Fibroblast of gingiva (primary cell): ENCODE results near the gene EFHC2.

Experiments
- DNase-seq: peaks from one replicate; pipeline ENCODE4 v3.0.0-alpha.2; 2011; ENCODE audit warnings: low read depth

Gene EFHC2

DNA sequence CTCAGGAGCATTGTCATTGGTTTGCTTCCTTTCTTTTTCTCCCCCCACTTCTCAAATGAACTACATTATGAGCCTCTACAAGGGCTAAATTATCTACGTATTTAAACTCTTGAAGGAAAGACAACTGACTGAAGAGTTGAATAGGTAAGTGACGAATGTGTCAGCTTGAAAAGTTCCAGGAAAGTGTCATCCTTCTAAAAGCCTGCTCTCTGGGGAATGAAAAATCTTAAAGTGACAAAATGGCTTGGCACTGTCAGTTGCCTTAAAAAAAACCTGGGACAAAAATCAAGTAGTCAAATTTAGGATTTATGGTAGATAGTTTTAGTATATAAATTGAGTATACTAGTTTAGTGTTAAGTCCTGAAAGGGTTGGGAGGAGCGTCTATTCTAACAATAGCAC, 196.3 kb downstream of the EFHC2 start:
- no peak for DNase-seq

- DNase-seq, result no peak
These were observed 199.1 kb downstream of the EFHC2 start for GRCh38 chrX:44144177-44144945.

GRCh38 chrX:44143061-44143602, 200.3 kb downstream of the EFHC2 start:
- no peak for DNase-seq

GRCh38 chrX:44130189-44130588, 213.3 kb downstream of the EFHC2 start:
- no peak for DNase-seq

DNA sequence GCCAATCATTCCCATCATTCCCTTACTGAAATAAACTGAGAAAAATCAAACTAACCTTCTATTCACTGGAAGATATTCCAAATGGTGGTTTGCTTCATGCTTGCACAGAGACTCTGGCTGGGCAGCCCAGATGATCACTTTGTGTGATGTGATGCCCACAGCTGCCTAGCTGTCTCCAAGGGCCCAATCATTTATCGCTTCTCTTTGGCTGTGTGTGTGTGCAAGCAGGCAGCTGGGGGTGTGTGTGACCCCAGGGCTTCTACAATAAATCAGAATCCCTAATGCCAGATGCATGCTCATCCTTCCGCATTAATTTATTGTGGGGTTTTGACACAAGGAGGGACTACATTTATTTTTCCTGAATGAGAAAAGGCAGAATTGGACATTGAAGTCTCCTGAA, 230.1 kb downstream of the EFHC2 start:
- no peak for DNase-seq

- no peak for DNase-seq
These were observed 236.6 kb downstream of the EFHC2 start for GRCh38 chrX:44106864-44107263.

DNA sequence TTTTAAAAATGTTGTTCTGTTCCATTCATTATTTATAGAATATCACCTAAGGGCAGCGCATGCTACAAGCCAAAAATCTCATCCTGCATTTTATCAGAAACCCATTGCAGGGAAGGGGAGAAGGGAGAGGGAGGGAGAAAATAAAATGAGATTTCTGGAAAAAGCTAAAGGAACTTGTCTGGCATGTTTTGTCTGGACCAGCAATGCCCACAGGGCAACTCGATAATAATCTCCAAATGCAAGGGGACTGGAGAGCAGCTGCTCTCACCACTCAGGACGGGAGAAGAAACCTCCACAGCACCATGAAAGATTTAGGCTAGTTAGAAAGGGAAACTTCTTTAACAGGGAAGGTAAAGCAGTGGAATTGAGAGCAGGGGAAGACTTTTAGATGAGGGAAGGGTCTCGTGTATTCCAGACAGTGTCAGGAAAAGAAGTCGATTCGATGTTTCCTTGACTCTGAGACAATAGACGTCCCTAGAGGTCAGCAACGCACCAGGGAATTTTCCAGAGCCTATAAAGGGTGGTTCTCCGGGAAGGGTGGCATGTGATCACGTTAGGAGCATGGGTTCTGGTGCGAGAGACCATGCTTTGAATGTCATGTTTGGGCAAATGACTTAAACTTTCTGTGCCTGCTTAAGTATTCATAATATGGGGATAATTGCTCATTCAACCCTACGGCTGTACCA, 238.1 kb downstream of the EFHC2 start:
- no peak for DNase-seq

- no peak for DNase-seq
These were observed 238.8 kb downstream of the EFHC2 start for GRCh38 chrX:44104699-44105098.

DNA sequence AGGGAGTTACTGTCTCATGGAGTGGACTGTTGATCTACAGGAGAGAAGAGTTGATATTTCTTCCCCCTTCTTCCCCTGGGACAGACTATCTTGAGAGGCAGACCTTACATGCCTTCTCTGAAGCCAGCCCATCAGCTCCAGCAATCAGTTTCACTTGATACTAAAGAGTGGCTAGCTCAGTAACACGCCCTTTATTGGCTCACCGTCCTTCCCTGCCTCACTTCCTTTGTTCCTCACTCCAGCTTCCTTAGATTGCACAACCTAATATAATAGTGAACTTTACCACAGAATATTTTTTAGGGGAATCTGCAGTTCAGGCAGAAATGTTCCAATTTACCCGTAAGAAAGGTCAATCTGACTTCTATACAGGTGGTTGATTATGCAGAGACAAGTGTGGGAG, 242.2 kb downstream of the EFHC2 start:
- no peak for DNase-seq

DNA sequence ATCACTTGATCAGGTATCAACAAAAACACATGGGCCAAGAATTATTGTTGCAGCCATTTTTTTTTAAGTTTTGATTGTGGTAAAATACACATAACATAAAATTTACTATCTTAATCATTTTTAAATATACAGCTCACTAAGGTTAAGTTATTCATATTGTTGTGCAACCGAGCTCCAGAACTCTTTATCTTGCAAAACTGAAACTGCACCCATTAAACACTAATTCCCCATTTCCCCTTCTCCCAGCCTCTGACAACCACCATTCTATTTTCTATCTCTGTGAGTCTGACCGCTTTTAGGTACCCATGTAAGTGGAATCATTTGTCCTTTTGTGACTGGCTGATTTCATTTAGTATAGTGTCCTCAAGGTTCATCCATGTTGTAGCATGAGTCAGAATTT, 244.1 kb downstream of the EFHC2 start:
- DNase-seq, result no peak
